H1 (cell line): ENCODE data around the gene CREB1. TPM values are rescaled to one million over a fixed set of nuclear protein-coding genes. Genes with fewer than 3 reads are reported as not detected.

Experiments used
- CTCF ChIA-PET: fragments of 300-600 bp; sonication (Branson Sonifier 250); formaldehyde crosslinking; loops from one replicate; lab custom pipeline; 2021; ENCODE audit not compliant: partially characterized antibody; lab: Charles Lee
- POLR2A ChIA-PET: fragments of 300-600 bp; sonication (Branson Sonifier 250); formaldehyde crosslinking; loops from one replicate; lab custom pipeline; 2021; ENCODE audit warnings: inconsistent platforms; ENCODE audit not compliant: partially characterized antibody; lab: Charles Lee
- DNase-seq, 2 experiments: peaks; one replicate each; pipeline versions ENCODE4 v3.0.0 to v3.0.0-alpha.2; 2010 to 2022; ENCODE audit warnings: low spot score in 2 of 2, low read depth in 1 of 2, mixed read lengths in 1 of 2
- FAIRE-seq: peaks from 2 replicates; lab custom pipeline; 2011; peaks lifted over from hg19 to GRCh38; lab: Jason Lieb, UNC
- H2AFZ ChIP-seq: 2 replicates; pipeline ENCODE4 v1.8.1; 2012; ENCODE audit warnings: low read length, inconsistent platforms
- H2AK5ac ChIP-seq: 2 replicates; pipeline ENCODE4 v1.6.1; 2013; ENCODE audit warnings: low read depth, low read length
- H2BK120ac ChIP-seq: replicated peaks from 2 replicates; pipeline ENCODE3; 2013; ENCODE audit warnings: low read depth, low read length, inconsistent platforms
- H2BK12ac ChIP-seq: 2 replicates; pipeline ENCODE4 v1.6.1; 2013; ENCODE audit warnings: low read depth, low read length
- H2BK15ac ChIP-seq: 2 replicates; pipeline ENCODE4 v1.6.1; 2013; ENCODE audit warnings: low read length
- H2BK20ac ChIP-seq: 2 replicates; pipeline ENCODE4 v1.6.1; 2013; ENCODE audit warnings: low read length
- H2BK5ac ChIP-seq: 2 replicates; pipeline ENCODE4 v1.6.1; 2013; ENCODE audit warnings: low read depth, low read length
- H3K14ac ChIP-seq: 2 replicates; pipeline ENCODE4 v1.6.1; 2013; ENCODE audit warnings: inconsistent platforms; ENCODE audit not compliant: insufficient read length
- H3K18ac ChIP-seq: 2 replicates; pipeline ENCODE4 v1.6.1; 2013; ENCODE audit warnings: low read length; ENCODE audit errors: extremely low read depth
- H3K23ac ChIP-seq: 2 replicates; pipeline ENCODE4 v1.6.1; 2013; ENCODE audit warnings: inconsistent platforms; ENCODE audit not compliant: insufficient read length
- H3K23me2 ChIP-seq: 2 replicates; pipeline ENCODE4 v1.6.1; 2013; ENCODE audit warnings: low read depth, low read length
- H3K27ac ChIP-seq: 2 replicates; pipeline ENCODE4 v1.6.1; 2011; ENCODE audit warnings: low read depth, low read length, inconsistent platforms
- H3K27me3 ChIP-seq, 4 experiments: replicated peaks in 1 of 4; 1 replicate in 1 of 4; 2 replicates in 3 of 4; pipeline versions ENCODE4 v1.6.1 to v1.8.1; 2011 to 2013; ENCODE audit warnings: low read length in 3 of 4, mild to moderate bottlenecking in 3 of 4, inconsistent platforms in 2 of 4, mixed read lengths in 2 of 4, moderate library complexity in 1 of 4; ENCODE audit not compliant: control insufficient read depth in 3 of 4, insufficient read depth in 3 of 4; ENCODE audit errors: extremely low read depth in 1 of 4
- H3K36me3 ChIP-seq, 4 experiments: 2 replicates each; pipeline versions ENCODE4 v1.6.1 to v1.8.1; 2011 to 2013; ENCODE audit warnings: mild to moderate bottlenecking in 4 of 4, low read length in 3 of 4, moderate library complexity in 2 of 4, control low read depth in 1 of 4, inconsistent platforms in 1 of 4; ENCODE audit not compliant: insufficient read depth in 4 of 4, control insufficient read depth in 2 of 4
- H3K4ac ChIP-seq: replicated peaks from 2 replicates; pipeline ENCODE3; 2013; ENCODE audit warnings: low read length, low read depth, mixed read lengths, inconsistent platforms; ENCODE audit not compliant: insufficient read length
- H3K4me1 ChIP-seq, 4 experiments: replicated peaks in 1 of 4; 1 replicate in 1 of 4; 2 replicates in 3 of 4; pipeline versions ENCODE4 v1.6.1 to v1.8.1; 2011 to 2013; ENCODE audit warnings: low read length in 3 of 4, inconsistent platforms in 2 of 4, mixed read lengths in 1 of 4; ENCODE audit not compliant: insufficient read depth in 4 of 4, control insufficient read depth in 3 of 4
- H3K4me2 ChIP-seq, 2 experiments: 2 replicates each; pipeline versions ENCODE4 v1.6.1 to v1.8.1; 2011 to 2013; ENCODE audit warnings: low read depth in 2 of 2, low read length in 2 of 2, control low read depth in 1 of 2, inconsistent platforms in 1 of 2, mild to moderate bottlenecking in 1 of 2; ENCODE audit not compliant: insufficient read depth in 1 of 2
- H3K4me3 ChIP-seq, 4 experiments: fragments of 200-600, 300-600 bp in 1 of 4; sonication (generic), shearing (Covaris generic), sonication (Bioruptor Twin) in 1 of 4; 2 replicates each; pipeline versions ENCODE4 v1.5.1 to v1.8.1; 2011 to 2016; ENCODE audit warnings: low read length in 4 of 4, low read depth in 3 of 4, control low read depth in 2 of 4, inconsistent platforms in 2 of 4, mild to moderate bottlenecking in 2 of 4, mixed read lengths in 1 of 4, moderate library complexity in 1 of 4; ENCODE audit not compliant: insufficient read depth in 2 of 4; ENCODE audit errors: extremely low read depth in 1 of 4
- H3K56ac ChIP-seq: replicated peaks from 2 replicates; pipeline ENCODE3; 2013; ENCODE audit warnings: low read depth, mild to moderate bottlenecking, mixed read lengths, low read length, inconsistent platforms; ENCODE audit not compliant: insufficient read length
- H3K79me1 ChIP-seq: 2 replicates; pipeline ENCODE4 v1.6.1; 2013; ENCODE audit warnings: low read depth, low read length, control low read depth
- H3K79me2 ChIP-seq, 2 experiments: 2 replicates each; pipeline versions ENCODE4 v1.6.1 to v1.8.1; 2012 to 2013; ENCODE audit warnings: low read length in 2 of 2, mild to moderate bottlenecking in 2 of 2, inconsistent platforms in 1 of 2; ENCODE audit not compliant: insufficient read depth in 2 of 2, control insufficient read depth in 1 of 2
- H3K9ac ChIP-seq, 4 experiments: replicated peaks in 1 of 4; 1 replicate in 1 of 4; 2 replicates in 3 of 4; pipeline versions ENCODE4 v1.6.1 to v1.8.1; 2011 to 2013; ENCODE audit warnings: low read depth in 3 of 4, low read length in 3 of 4, control low read depth in 2 of 4, mild to moderate bottlenecking in 2 of 4, moderate library complexity in 2 of 4, inconsistent platforms in 1 of 4; ENCODE audit errors: extremely low read depth in 1 of 4
- H3K9me3 ChIP-seq, 2 experiments: 2 replicates each; pipeline versions ENCODE4 v1.6.1 to v1.8.1; 2012 to 2013; ENCODE audit warnings: mild to moderate bottlenecking in 2 of 2, moderate library complexity in 2 of 2, control low read depth in 1 of 2, inconsistent platforms in 1 of 2, low read depth in 1 of 2, low read length in 1 of 2, mixed read lengths in 1 of 2; ENCODE audit not compliant: insufficient read depth in 2 of 2
- H4K20me1 ChIP-seq, 2 experiments: replicated peaks in 1 of 2; 2 replicates each; pipeline versions ENCODE3 to v1.8.1; 2011 to 2013; ENCODE audit warnings: inconsistent platforms in 2 of 2, low read length in 2 of 2, mild to moderate bottlenecking in 1 of 2; ENCODE audit not compliant: insufficient read depth in 2 of 2, control insufficient read depth in 1 of 2
- H4K5ac ChIP-seq: 2 replicates; pipeline ENCODE4 v1.6.1; 2013; ENCODE audit warnings: low read length, low read depth, mixed read lengths, inconsistent platforms; ENCODE audit not compliant: insufficient read length
- H4K8ac ChIP-seq: 2 replicates; pipeline ENCODE4 v1.8.0; 2013; ENCODE audit warnings: mild to moderate bottlenecking, moderate library complexity, low read length, inconsistent platforms; ENCODE audit not compliant: insufficient read depth; ENCODE audit errors: extremely low read depth
- H4K91ac ChIP-seq: replicated peaks from 2 replicates; pipeline ENCODE3; 2013; ENCODE audit warnings: low read length, mixed read lengths, inconsistent platforms; ENCODE audit not compliant: insufficient read length
- BCL11A ChIP-seq, 2 experiments: IDR thresholded peaks; one replicate each; pipeline ENCODE4 v1.6.1; 2011; ENCODE audit warnings: low read depth in 2 of 2, low read length in 2 of 2, mild to moderate bottlenecking in 2 of 2
- CBX8 ChIP-seq: fragments of 300-800, 300-1000 bp; sonication (generic); IDR thresholded peaks from 2 replicates; pipeline ENCODE4 v1.7.1; 2016; ENCODE audit warnings: low read depth, low read length, borderline replicate concordance
- HDAC2 ChIP-seq, 2 experiments: fragments of 300-600 bp in 1 of 2; sonication (generic) in 1 of 2; IDR thresholded peaks; 2 replicates each; pipeline ENCODE4 v1.6.1; 2011 to 2012; ENCODE audit warnings: low read depth in 2 of 2, low read length in 2 of 2, mild to moderate bottlenecking in 2 of 2, moderate library complexity in 2 of 2, borderline replicate concordance in 1 of 2, inconsistent platforms in 1 of 2
- JUND ChIP-seq: IDR thresholded peaks from 2 replicates; pipeline ENCODE4 v1.6.1; 2011; ENCODE audit warnings: mild to moderate bottlenecking, improper control_type of control experiment, low read length
- MAFK ChIP-seq: IDR thresholded peaks from 2 replicates; pipeline ENCODE4 v1.6.1; 2012; ENCODE audit warnings: low read depth, mild to moderate bottlenecking, improper control_type of control experiment, low read length
- SIX5 ChIP-seq: IDR thresholded peaks from 2 replicates; pipeline ENCODE4 v1.6.1; 2011; ENCODE audit warnings: mild to moderate bottlenecking, low read depth, low read length
- WGBS, 2 experiments: shearing (Covaris generic) in 1 of 2; methylation state at CpG; one replicate each; pipeline versions ENCODE4 v1.1.6 to v1.1.7; 2013 to 2015; ENCODE audit warnings: low lambda C conversion rate in 2 of 2, mixed read lengths in 2 of 2, inconsistent platforms in 1 of 2, low coverage in 1 of 2, missing lambda C conversion rate in 1 of 2; ENCODE audit not compliant: insufficient replicate concordance in 2 of 2, insufficient coverage in 1 of 2, insufficient read length in 1 of 2; ENCODE audit errors: extremely low coverage in 1 of 2, missing lambda C conversion rate in 1 of 2; 5-methylcytosine and 5-hydroxymethylcytosine counted together
- polyA plus RNA-seq, 7 experiments: library from polyadenylated mRNA; depleted of rRNA in 3 of 7; stranded (reverse) in 5 of 7; unstranded in 2 of 7; fragments of >200 nt in 5 of 7; fragments of 200-250 nt in 2 of 7; gene quantifications; 1 replicate in 5 of 7; 2 replicates in 1 of 7; 4 replicates in 1 of 7; pipeline versions ENCODE4 v1.2.1 to v1.2.3, GENCODE V29; 2011 to 2013; ENCODE audit warnings: missing spikeins in 2 of 7, mixed read lengths in 2 of 7
- total RNA-seq: library from RNA; stranded (reverse); fragmentation: NEBNext Ultra II Directional; extraction: Animal tissue kit (Norgen Biotek cat#: 25700); gene quantifications from 2 replicates; pipeline ENCODE4 v1.2.1, GENCODE V29; 2021

CREB1 gene
- total and polyA plus RNA-seq, 2 of the 8 experiments (the other 6 are each of a cell fraction or from before 2014, with no cell fraction given) = 46.3 to 99.0 TPM

DNA sequence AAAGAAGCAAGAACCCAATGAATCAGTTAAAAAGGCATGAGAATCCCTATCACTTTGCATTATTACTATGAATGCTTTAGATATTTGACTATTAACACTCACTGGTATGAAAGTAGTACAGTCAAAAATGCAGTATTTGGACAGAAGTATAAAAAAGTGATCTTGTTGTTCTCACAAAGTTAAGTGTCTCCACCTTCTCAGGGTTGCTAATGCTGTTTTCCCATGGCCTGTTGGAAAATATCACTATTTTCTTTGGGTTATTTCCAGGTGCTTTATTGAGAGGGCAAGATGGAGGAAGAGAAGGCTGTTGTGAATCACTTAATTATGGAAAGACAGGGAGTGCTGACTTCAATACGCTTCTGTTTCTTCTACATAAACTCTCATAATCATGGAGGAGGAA, 13.6 kb upstream of the CREB1 start:
- no peak overlapping the region for H2BK5ac ChIP-seq
- peaks cover 0 to 4% of the 10 kb centered on the region in 2 experiments; a peak in 1 of 4 replicates for H3K9me3 ChIP-seq
- H4K5ac ChIP-seq = no peak overlapping the region
- H4K91ac ChIP-seq = no peak overlapping the region
- H3K27ac ChIP-seq = no peak overlapping the region
- no peak overlapping the region for H2AK5ac ChIP-seq
- no peak overlapping the region for H3K56ac ChIP-seq
- H2BK20ac ChIP-seq = no peak overlapping the region
- H3K4ac ChIP-seq = no peak overlapping the region
- H4K8ac ChIP-seq = no peak overlapping the region
- no peaks in the 10 kb centered on the region for H3K23me2 ChIP-seq
- H2AFZ ChIP-seq = no peak overlapping the region
- FAIRE-seq = no peak
- ChIA-PET CTCF (no interaction called here), POLR2A (no interaction called here)
- H3K14ac ChIP-seq = no peak overlapping the region
- H3K36me3 ChIP-seq = no peaks in the 10 kb centered on the region
- no peak overlapping the region for H2BK12ac ChIP-seq
- H2BK120ac ChIP-seq = no peak overlapping the region
- no peak overlapping the region for H3K4me2 ChIP-seq
- peaks cover 0 to 1% (median 0%) of the 10 kb centered on the region in 4 experiments; a peak in 1 of 7 replicates for H3K27me3 ChIP-seq
- H3K23ac ChIP-seq = no peak overlapping the region
- no peak overlapping the region for H3K18ac ChIP-seq
- no peak for DNase-seq
- TF ChIP-seq BCL11A (IDR thresholded peaks at IDR 0.05; ENCODE audit: low read depth in 2 of 2, low read length in 2 of 2) = no peak
- no peak for TF ChIP-seq MAFK
- TF ChIP-seq HDAC2 (IDR thresholded peaks at IDR 0.05; ENCODE audit: borderline replicate concordance in 1 of 2, low read depth in 2 of 2, low read length in 2 of 2) = no peak
- no peak for TF ChIP-seq JUND
- TF ChIP-seq SIX5 = no peak
- TF ChIP-seq CBX8 = no peak
- H4K20me1 ChIP-seq = no peaks in the 10 kb centered on the region
- H2BK15ac ChIP-seq = no peak overlapping the region
- no peaks in the 10 kb centered on the region for H3K4me1 ChIP-seq
- no peak overlapping the region for H3K4me3 ChIP-seq
- 88% methylated on average over 1 of the region's 1 CpG; no CpG with 5 or more reads in 1 of the 2 experiments for WGBS, 2 experiments
- H3K79me2 ChIP-seq = no peaks in the 10 kb centered on the region
- no peak overlapping the region for H3K9ac ChIP-seq
- H3K79me1 ChIP-seq = no peaks in the 10 kb centered on the region
